ENCODE data around the gene LONP2.

The LONP2 gene

GRCh38 chr16:48317026-48317425 lies 72.9 kb downstream of the LONP2 start:
- H3K36me3 ChIP-seq (ENCODE audit: control insufficient read depth in 1 of 2, insufficient read depth in 2 of 2, low read depth in 1 of 2, low read length in 2 of 2), result peaks cover 4 to 40% of the 10 kb centered on the region in 2 experiments
- no peak overlapping the region for H3K9ac ChIP-seq (ENCODE audit: low read length)
- peaks cover 15% of the 10 kb centered on the region for H3K79me1 ChIP-seq (replicated peaks; ENCODE audit: low read length, poor library complexity, severe bottlenecking)
- H4K8ac ChIP-seq (ENCODE audit: low read length), result no peak overlapping the region
- no peak overlapping the region for H2BK15ac ChIP-seq (ENCODE audit: low read depth, poor library complexity, severe bottlenecking)
- H3K27me3 ChIP-seq (ENCODE audit: control insufficient read depth in 1 of 2, insufficient read depth in 1 of 2, low read length in 2 of 2), result no peaks in the 10 kb centered on the region
- 100% methylated on average over 1 of the region's 1 CpG for WGBS
- H3K4ac ChIP-seq (ENCODE audit: low read depth in 1 of 2, low read length in 2 of 2), result no peak overlapping the region
- H3K4me1 ChIP-seq (ENCODE audit: control insufficient read depth, insufficient read depth, low read depth, low read length), result peaks cover 3% of the 10 kb centered on the region
- no peak overlapping the region for H3K14ac ChIP-seq (ENCODE audit: low read length in 2 of 2)
- H4K91ac ChIP-seq (ENCODE audit: low read length), result no peak overlapping the region
- DNase-seq, result no peak
- H2AFZ ChIP-seq (ENCODE audit: low read depth, low read length), result no peak overlapping the region
- H3K18ac ChIP-seq (ENCODE audit: low read depth in 1 of 2, low read length in 2 of 2), result no peak overlapping the region
- H3K4me3 ChIP-seq (ENCODE audit: insufficient read depth in 1 of 2, low read depth in 1 of 2, low read length in 2 of 2), result no peak overlapping the region
- no peak overlapping the region for H2BK5ac ChIP-seq (ENCODE audit: low read depth, low read length, poor library complexity, severe bottlenecking)
- H3K4me2 ChIP-seq (ENCODE audit: low read length, poor library complexity, severe bottlenecking), result no peak overlapping the region
- no peak overlapping the region for H2BK12ac ChIP-seq (ENCODE audit: low read length in 2 of 2)
- H3K23ac ChIP-seq (ENCODE audit: low read length in 2 of 2), result no peak overlapping the region
- H2AK5ac ChIP-seq (ENCODE audit: low read length, severe bottlenecking), result no peak overlapping the region
- H2BK120ac ChIP-seq (ENCODE audit: low read depth, low read length), result no peak overlapping the region
- no peak overlapping the region for H3K27ac ChIP-seq (ENCODE audit: low read length, poor library complexity, severe bottlenecking)
- peaks cover 8% of the 10 kb centered on the region for H3K9me3 ChIP-seq (ENCODE audit: control insufficient read depth, low read length)

GRCh38 chr16:48317614-48318315 lies 73.7 kb downstream of the LONP2 start:
- H3K4me3 ChIP-seq (ENCODE audit: insufficient read depth in 1 of 2, low read depth in 1 of 2, low read length in 2 of 2), result no peak overlapping the region
- no peak overlapping the region for H4K91ac ChIP-seq (ENCODE audit: low read length)
- H4K8ac ChIP-seq (ENCODE audit: low read length), result no peak overlapping the region
- no peak overlapping the region for H3K18ac ChIP-seq (ENCODE audit: low read depth in 1 of 2, low read length in 2 of 2)
- no peak overlapping the region for H3K14ac ChIP-seq (ENCODE audit: low read length in 2 of 2)
- peaks cover 11% of the 10 kb centered on the region for H3K79me1 ChIP-seq (replicated peaks; ENCODE audit: low read length, poor library complexity, severe bottlenecking)
- peaks cover 3% of the 10 kb centered on the region for H3K4me1 ChIP-seq (ENCODE audit: control insufficient read depth, insufficient read depth, low read depth, low read length)
- H2BK5ac ChIP-seq (ENCODE audit: low read depth, low read length, poor library complexity, severe bottlenecking), result no peak overlapping the region
- H3K4ac ChIP-seq (ENCODE audit: low read depth in 1 of 2, low read length in 2 of 2), result no peak overlapping the region
- H2BK15ac ChIP-seq (ENCODE audit: low read depth, poor library complexity, severe bottlenecking), result no peak overlapping the region
- peaks cover under 1 to 41% of the 10 kb centered on the region in 2 experiments for H3K36me3 ChIP-seq (ENCODE audit: control insufficient read depth in 1 of 2, insufficient read depth in 2 of 2, low read depth in 1 of 2, low read length in 2 of 2)
- no peak overlapping the region for H2AK5ac ChIP-seq (ENCODE audit: low read length, severe bottlenecking)
- WGBS, result 52% methylated on average over 2 of the region's 2 CpGs
- H3K4me2 ChIP-seq (ENCODE audit: low read length, poor library complexity, severe bottlenecking), result no peak overlapping the region
- no peaks in the 10 kb centered on the region for H3K27me3 ChIP-seq (ENCODE audit: control insufficient read depth in 1 of 2, insufficient read depth in 1 of 2, low read length in 2 of 2)
- no peak overlapping the region for H2BK12ac ChIP-seq (ENCODE audit: low read length in 2 of 2)
- H3K9me3 ChIP-seq (ENCODE audit: control insufficient read depth, low read length), result peaks cover under 1% of the 10 kb centered on the region
- H3K9ac ChIP-seq (ENCODE audit: low read length), result no peak overlapping the region
- H2BK120ac ChIP-seq (ENCODE audit: low read depth, low read length), result no peak overlapping the region
- DNase-seq, result peak; percentile 80
- no peak overlapping the region for H3K23ac ChIP-seq (ENCODE audit: low read length in 2 of 2)
- no peak overlapping the region for H2AFZ ChIP-seq (ENCODE audit: low read depth, low read length)
- H3K27ac ChIP-seq (ENCODE audit: low read length, poor library complexity, severe bottlenecking), result peak overlapping the region; percentile 30

GRCh38 chr16:48318630-48319029 lies 74.5 kb downstream of the LONP2 start:
- H2AK5ac ChIP-seq (ENCODE audit: low read length, severe bottlenecking), result no peak overlapping the region
- no peak overlapping the region for H2BK15ac ChIP-seq (ENCODE audit: low read depth, poor library complexity, severe bottlenecking)
- H3K9me3 ChIP-seq (ENCODE audit: control insufficient read depth, low read length), result no peaks in the 10 kb centered on the region
- H3K36me3 ChIP-seq (ENCODE audit: control insufficient read depth in 1 of 2, insufficient read depth in 2 of 2, low read depth in 1 of 2, low read length in 2 of 2), result peaks cover 0 to 37% of the 10 kb centered on the region in 2 experiments
- H4K91ac ChIP-seq (ENCODE audit: low read length), result no peak overlapping the region
- WGBS, result 22% methylated on average over 4 of the region's 4 CpGs
- H2BK12ac ChIP-seq (ENCODE audit: low read length in 2 of 2), result no peak overlapping the region
- H3K27me3 ChIP-seq (ENCODE audit: control insufficient read depth in 1 of 2, insufficient read depth in 1 of 2, low read length in 2 of 2), result no peaks in the 10 kb centered on the region
- no peak overlapping the region for H4K8ac ChIP-seq (ENCODE audit: low read length)
- peak overlapping the region; percentile 0 for H3K27ac ChIP-seq (ENCODE audit: low read length, poor library complexity, severe bottlenecking)
- H3K18ac ChIP-seq (ENCODE audit: low read depth in 1 of 2, low read length in 2 of 2), result no peak overlapping the region
- no peak overlapping the region for H2BK120ac ChIP-seq (ENCODE audit: low read depth, low read length)
- peaks cover 8% of the 10 kb centered on the region for H3K79me1 ChIP-seq (replicated peaks; ENCODE audit: low read length, poor library complexity, severe bottlenecking)
- H2AFZ ChIP-seq (ENCODE audit: low read depth, low read length), result no peak overlapping the region
- no peak overlapping the region for H3K14ac ChIP-seq (ENCODE audit: low read length in 2 of 2)
- no peak overlapping the region for H3K9ac ChIP-seq (ENCODE audit: low read length)
- peak; percentile 90 for DNase-seq
- no peak overlapping the region for H3K23ac ChIP-seq (ENCODE audit: low read length in 2 of 2)
- H2BK5ac ChIP-seq (ENCODE audit: low read depth, low read length, poor library complexity, severe bottlenecking), result no peak overlapping the region
- H3K4me2 ChIP-seq (ENCODE audit: low read length, poor library complexity, severe bottlenecking), result no peak overlapping the region
- peaks cover 3% of the 10 kb centered on the region for H3K4me1 ChIP-seq (ENCODE audit: control insufficient read depth, insufficient read depth, low read depth, low read length)
- no peak overlapping the region for H3K4ac ChIP-seq (ENCODE audit: low read depth in 1 of 2, low read length in 2 of 2)
- no peak overlapping the region for H3K4me3 ChIP-seq (ENCODE audit: insufficient read depth in 1 of 2, low read depth in 1 of 2, low read length in 2 of 2)

GRCh38 chr16:48321317-48322036 lies 77.4 kb downstream of the LONP2 start:
- Histone ChIP-seq H2BK5ac (ENCODE audit: low read depth, low read length, poor library complexity, severe bottlenecking) (no peak overlapping the region), H3K4me1 (ENCODE audit: control insufficient read depth, insufficient read depth, low read depth, low read length) (peaks cover 3% of the 10 kb centered on the region), H3K4me2 (ENCODE audit: low read length, poor library complexity, severe bottlenecking) (no peak overlapping the region), H2AFZ (ENCODE audit: low read depth, low read length) (no peak overlapping the region), H3K27me3 (ENCODE audit: control insufficient read depth in 1 of 2, insufficient read depth in 1 of 2, low read length in 2 of 2) (no peaks in the 10 kb centered on the region), H3K9ac (ENCODE audit: low read length) (no peak overlapping the region), H3K36me3 (ENCODE audit: control insufficient read depth in 1 of 2, insufficient read depth in 2 of 2, low read depth in 1 of 2, low read length in 2 of 2) (peaks cover 3 to 30% of the 10 kb centered on the region in 2 experiments), H2BK120ac (ENCODE audit: low read depth, low read length) (no peak overlapping the region), H3K79me1 (replicated peaks; ENCODE audit: low read length, poor library complexity, severe bottlenecking) (peaks cover 11% of the 10 kb centered on the region), H4K91ac (ENCODE audit: low read length) (no peak overlapping the region), H3K14ac (ENCODE audit: low read length in 2 of 2) (no peak overlapping the region), H2BK12ac (ENCODE audit: low read length in 2 of 2) (no peak overlapping the region), H2AK5ac (ENCODE audit: low read length, severe bottlenecking) (no peak overlapping the region), H4K8ac (ENCODE audit: low read length) (no peak overlapping the region), H3K9me3 (ENCODE audit: control insufficient read depth, low read length) (no peaks in the 10 kb centered on the region), H2BK15ac (ENCODE audit: low read depth, poor library complexity, severe bottlenecking) (no peak overlapping the region), H3K27ac (ENCODE audit: low read length, poor library complexity, severe bottlenecking) (no peak overlapping the region), H3K4me3 (ENCODE audit: insufficient read depth in 1 of 2, low read depth in 1 of 2, low read length in 2 of 2) (no peak overlapping the region), H3K23ac (ENCODE audit: low read length in 2 of 2) (no peak overlapping the region), H3K4ac (ENCODE audit: low read depth in 1 of 2, low read length in 2 of 2) (no peak overlapping the region), H3K18ac (ENCODE audit: low read depth in 1 of 2, low read length in 2 of 2) (no peak overlapping the region)
- peak; percentile 81 for DNase-seq
- WGBS, result 33% methylated on average over 1 of the region's 2 CpGs
